H9 (cell line): Measurements from ENCODE around the gene KRT25. TPM values are rescaled to one million over a fixed set of nuclear protein-coding genes. Genes with fewer than 3 reads are reported as not detected.

Experiments used
- DNase-seq: peaks from one replicate; pipeline ENCODE4 v3.0.0-alpha.2; 2017
- H2AFZ ChIP-seq: one replicate; pipeline ENCODE4 v1.6.1; 2013; ENCODE audit warnings: mild to moderate bottlenecking, low read length, control low read depth, moderate library complexity
- H2AK5ac ChIP-seq: 2 replicates; pipeline ENCODE4 v1.6.1; 2013; ENCODE audit warnings: low read length, control low read depth, mixed read lengths; ENCODE audit not compliant: insufficient read length
- H2BK120ac ChIP-seq: one replicate; pipeline ENCODE4 v1.6.1; 2013; ENCODE audit warnings: low read depth, mild to moderate bottlenecking, low read length, control low read depth, inconsistent platforms; ENCODE audit not compliant: poor library complexity, severe bottlenecking
- H2BK12ac ChIP-seq: 2 replicates; pipeline ENCODE4 v1.6.1; 2013; ENCODE audit warnings: low read length, control low read depth, mixed read lengths, low read depth; ENCODE audit not compliant: insufficient read length
- H2BK15ac ChIP-seq: 2 replicates; pipeline ENCODE4 v1.6.1; 2013; ENCODE audit warnings: low read depth, low read length, control low read depth
- H2BK20ac ChIP-seq: one replicate; pipeline ENCODE4 v1.6.1; 2013; ENCODE audit warnings: low read depth, mild to moderate bottlenecking, low read length, control low read depth, inconsistent platforms; ENCODE audit not compliant: poor library complexity, severe bottlenecking
- H2BK5ac ChIP-seq: 2 replicates; pipeline ENCODE4 v1.6.1; 2013; ENCODE audit warnings: low read length, control low read depth, mixed read lengths; ENCODE audit not compliant: insufficient read length
- H3K14ac ChIP-seq: 2 replicates; pipeline ENCODE4 v1.6.1; 2013; ENCODE audit warnings: low read length, control low read depth; ENCODE audit not compliant: insufficient read depth
- H3K18ac ChIP-seq: 2 replicates; pipeline ENCODE4 v1.6.1; 2013; ENCODE audit warnings: low read depth, mild to moderate bottlenecking, mixed read lengths, low read length, control low read depth; ENCODE audit not compliant: insufficient read length
- H3K23ac ChIP-seq: 2 replicates; pipeline ENCODE4 v1.6.1; 2013; ENCODE audit warnings: low read length, control low read depth, mixed read lengths, low read depth; ENCODE audit not compliant: insufficient read length
- H3K23me2 ChIP-seq: 2 replicates; pipeline ENCODE4 v1.6.1; 2013; ENCODE audit warnings: low read depth, mild to moderate bottlenecking, mixed read lengths, low read length, control low read depth; ENCODE audit not compliant: insufficient read length, poor library complexity, severe bottlenecking
- H3K27ac ChIP-seq: 2 replicates; pipeline ENCODE4 v1.5.1; 2013; ENCODE audit warnings: low read length, control low read depth, mixed read lengths, low read depth; ENCODE audit not compliant: insufficient read length
- H3K27me3 ChIP-seq: 2 replicates; pipeline ENCODE4 v1.6.1; 2013; ENCODE audit warnings: low read length, control low read depth, inconsistent platforms; ENCODE audit not compliant: insufficient read depth
- H3K4ac ChIP-seq: 2 replicates; pipeline ENCODE4 v1.6.1; 2013; ENCODE audit warnings: low read depth, mild to moderate bottlenecking, control low read depth, inconsistent platforms, low read length, moderate library complexity
- H3K4me1 ChIP-seq: 2 replicates; pipeline ENCODE4 v1.6.1; 2013; ENCODE audit warnings: low read length, control low read depth, inconsistent platforms; ENCODE audit not compliant: insufficient read depth
- H3K4me2 ChIP-seq: 2 replicates; pipeline ENCODE4 v1.6.1; 2013; ENCODE audit warnings: low read length, control low read depth, mixed read lengths; ENCODE audit not compliant: insufficient read length, insufficient read depth
- H3K56ac ChIP-seq: 2 replicates; pipeline ENCODE4 v1.6.1; 2013; ENCODE audit warnings: low read depth, mild to moderate bottlenecking, mixed read lengths, low read length, control low read depth; ENCODE audit not compliant: insufficient read length
- H3K79me1 ChIP-seq: 2 replicates; pipeline ENCODE4 v1.6.1; 2013; ENCODE audit warnings: low read depth, mild to moderate bottlenecking, moderate library complexity, low read length, control low read depth, inconsistent platforms; ENCODE audit not compliant: insufficient read depth, poor library complexity, severe bottlenecking
- H3K79me2 ChIP-seq: 2 replicates; pipeline ENCODE4 v1.6.1; 2013; ENCODE audit warnings: low read length, control low read depth, inconsistent platforms; ENCODE audit not compliant: insufficient read depth
- H3K9ac ChIP-seq: 2 replicates; pipeline ENCODE4 v1.6.1; 2013; ENCODE audit warnings: low read length, control low read depth, mixed read lengths; ENCODE audit not compliant: insufficient read length; ENCODE audit errors: extremely low read depth
- H3K9me3 ChIP-seq: one replicate; pipeline ENCODE4 v1.6.1; 2013; ENCODE audit warnings: low read depth, low read length, inconsistent platforms; ENCODE audit not compliant: control insufficient read depth
- H3T11ph ChIP-seq: one replicate; pipeline ENCODE4 v1.6.1; 2013; ENCODE audit warnings: mild to moderate bottlenecking, low read length, control low read depth, inconsistent platforms
- H4K20me1 ChIP-seq: one replicate; pipeline ENCODE4 v1.6.1; 2013; ENCODE audit not compliant: control insufficient read depth, insufficient read length, insufficient read depth
- H4K5ac ChIP-seq: 2 replicates; pipeline ENCODE4 v1.6.1; 2013; ENCODE audit warnings: low read depth, mild to moderate bottlenecking, mixed read lengths, low read length, control low read depth; ENCODE audit not compliant: insufficient read length
- H4K8ac ChIP-seq: replicated peaks from 2 replicates; pipeline ENCODE4 v1.6.1; 2013; ENCODE audit warnings: low read length, control low read depth, mixed read lengths, low read depth; ENCODE audit not compliant: insufficient read length
- H4K91ac ChIP-seq: 2 replicates; pipeline ENCODE4 v1.6.1; 2013; ENCODE audit warnings: low read depth, mild to moderate bottlenecking, moderate library complexity, mixed read lengths, low read length, control low read depth; ENCODE audit not compliant: insufficient read length
- H3K27ac Mint-ChIP-seq, 3 experiments: 2 replicates in 2 of 3; 3 replicates in 1 of 3; pipeline ENCODE4 v1.8.0; 2020 to 2021; ENCODE audit warnings: mixed read lengths in 3 of 3, mild to moderate bottlenecking in 1 of 3, moderate library complexity in 1 of 3
- H3K27me3 Mint-ChIP-seq: 2 replicates; pipeline ENCODE4 v1.8.0; 2021; ENCODE audit warnings: low read depth, mild to moderate bottlenecking, moderate library complexity, mixed read lengths
- H3K36me3 Mint-ChIP-seq, 3 experiments: 2 replicates in 2 of 3; 3 replicates in 1 of 3; pipeline ENCODE4 v1.8.0; 2020 to 2021; ENCODE audit warnings: low read depth in 3 of 3, mixed read lengths in 3 of 3; ENCODE audit not compliant: insufficient read depth in 1 of 3
- H3K4me1 Mint-ChIP-seq, 2 experiments: 2 replicates each; pipeline ENCODE4 v1.8.0; 2020; ENCODE audit warnings: mixed read lengths in 2 of 2
- H3K4me3 Mint-ChIP-seq, 2 experiments: 2 replicates in 1 of 2; 3 replicates in 1 of 2; pipeline ENCODE4 v1.8.0; 2020 to 2021; ENCODE audit warnings: mild to moderate bottlenecking in 2 of 2, mixed read lengths in 2 of 2, moderate library complexity in 1 of 2
- H3K9me3 Mint-ChIP-seq, 2 experiments: 2 replicates in 1 of 2; 3 replicates in 1 of 2; pipeline ENCODE4 v1.8.0; 2020; ENCODE audit warnings: mild to moderate bottlenecking in 2 of 2, mixed read lengths in 2 of 2, moderate library complexity in 1 of 2
- CTCF ChIP-seq: fragments of 200-600 bp; sonication (generic); conservative IDR thresholded peaks from 3 replicates; pipeline ENCODE4 v1.8.0; 2021; ENCODE audit warnings: antibody characterized with exemption, mild to moderate bottlenecking
- WGBS: extraction: QIAGEN DNeasy Blood & Tissue Kit; methylation state at CpG from one replicate; pipeline ENCODE4 v1.1.7; 2013; ENCODE audit warnings: missing lambda C conversion rate, low lambda C conversion rate, mixed read lengths; ENCODE audit not compliant: insufficient read length; ENCODE audit errors: extremely low coverage; 5-methylcytosine and 5-hydroxymethylcytosine counted together
- total RNA-seq: library from RNA; stranded (reverse); gene quantifications from 2 replicates; pipeline ENCODE4 v1.2.1, GENCODE V29; 2021

KRT25 gene
- total RNA-seq, 1 experiment from 2014 or later: not detected

- Mint-ChIP-seq H3K27me3 (peaks cover 18% of the 10 kb centered on the region), H3K36me3 (no peaks in the 10 kb centered on the region), H3K9me3 (peaks cover 0 to 4% of the 10 kb centered on the region in 2 experiments; a peak in 2 of 5 replicates), H3K4me3 (no peak overlapping the region), H3K27ac (no peak overlapping the region), H3K4me1 (no peaks in the 10 kb centered on the region; a peak in 1 of 4 replicates)
- H3K9me3 ChIP-seq: no peaks in the 10 kb centered on the region
- H3K4me2 ChIP-seq: no peak overlapping the region
- H2AFZ ChIP-seq: no peak overlapping the region
- no peak overlapping the region for H3K14ac ChIP-seq
- no peak overlapping the region for H4K8ac ChIP-seq
- TF ChIP-seq CTCF: no peak
- H4K91ac ChIP-seq: no peak overlapping the region
- H3K4ac ChIP-seq: no peak overlapping the region
- H3K23ac ChIP-seq: no peak overlapping the region
- no peak overlapping the region for H2AK5ac ChIP-seq
- H3K23me2 ChIP-seq: no peaks in the 10 kb centered on the region
- no peak for DNase-seq
- no peak overlapping the region for H2BK15ac ChIP-seq
- no peak overlapping the region for H3K9ac ChIP-seq
- H2BK20ac ChIP-seq: no peak overlapping the region
- H3K18ac ChIP-seq: no peak overlapping the region
- H3K79me1 ChIP-seq: no peaks in the 10 kb centered on the region
- H4K20me1 ChIP-seq: no peaks in the 10 kb centered on the region
- no peak overlapping the region for H3K27ac ChIP-seq
- no peaks in the 10 kb centered on the region for H3K4me1 ChIP-seq
- H2BK12ac ChIP-seq: no peak overlapping the region
- no peak overlapping the region for H3T11ph ChIP-seq
- WGBS: no CpG with 5 or more reads among the region's 3 CpGs
- no peak overlapping the region for H3K56ac ChIP-seq
- no peak overlapping the region for H2BK5ac ChIP-seq
- no peaks in the 10 kb centered on the region for H3K79me2 ChIP-seq
- no peak overlapping the region for H4K5ac ChIP-seq
- no peak overlapping the region for H2BK120ac ChIP-seq
- no peaks in the 10 kb centered on the region for H3K27me3 ChIP-seq
Measured at GRCh38 chr17:40753804-40754203, 1.3 kb downstream of the KRT25 start.
